KBM-7 (cell line): ENCODE measurements around the gene FAM170B.

Experiments
- DNase-seq: peaks from one replicate; pipeline ENCODE4 v3.0.0-alpha.2; 2015
- in situ Hi-C: fragments of 300-500 bp; cut with MboI; formaldehyde crosslinking; loops from 2 replicates; pipeline ENCODE4 v1.14.3; 2020; ENCODE audit warnings: low sequenced_read_pairs, low pct_unique_long_range_greater_than_20kb, mixed read lengths

Gene FAM170B

DNA sequence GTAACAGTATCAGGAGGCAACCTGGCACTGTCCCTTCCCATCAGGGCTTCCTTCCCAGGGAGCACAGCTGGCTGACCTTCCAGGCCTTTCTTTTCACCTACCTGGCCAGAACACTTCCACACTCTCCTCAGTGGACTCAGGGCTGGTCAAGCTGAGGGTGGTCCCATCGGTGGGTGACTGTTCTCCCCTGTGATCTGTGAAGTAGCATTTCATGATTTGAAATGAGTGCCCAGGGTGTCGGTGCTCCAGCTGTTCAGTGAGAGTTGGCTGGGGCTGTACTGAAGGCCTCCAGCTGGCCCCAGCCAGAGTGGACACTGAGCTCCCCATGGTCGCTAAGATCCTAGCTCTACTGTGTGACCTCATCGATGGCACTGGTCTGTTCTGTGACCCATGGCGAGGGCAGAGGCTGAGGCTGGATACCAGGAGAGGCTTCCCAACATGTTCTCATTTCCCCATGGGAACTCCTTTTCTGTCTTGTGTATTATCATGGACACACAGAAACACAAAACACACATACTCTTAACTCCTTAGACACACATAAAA, at the start of gene FAM170B:
Gene FAM170B, minus strand, starts transcription at position 316 of the 543 bp plus-strand sequence. Its CDS starts 103 bp downstream, at position 213.
- DNase-seq: no peak
- in situ Hi-C loops: no loop called here

DNA sequence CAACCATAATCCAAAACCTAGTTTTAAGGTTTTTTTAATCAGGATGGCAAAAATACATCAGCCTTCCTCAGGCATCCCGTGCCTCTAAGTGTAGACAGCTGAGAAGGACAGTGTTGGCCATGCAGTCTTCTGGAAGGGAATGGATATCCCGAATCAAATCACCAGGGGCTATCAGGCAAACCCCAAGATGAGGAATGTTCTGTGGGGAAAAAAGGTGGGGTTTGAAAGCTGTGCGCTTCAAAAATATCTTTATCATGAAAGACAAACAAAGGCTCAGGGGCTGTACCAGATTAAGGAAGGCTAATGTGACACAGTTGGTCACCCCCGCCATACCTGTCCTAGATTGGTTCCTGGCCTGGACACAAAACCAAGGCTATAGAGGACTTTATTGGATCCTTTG, 49.0 kb upstream of the FAM170B start:
- in situ Hi-C loops: no loop called here
- DNase-seq: no peak

DNA sequence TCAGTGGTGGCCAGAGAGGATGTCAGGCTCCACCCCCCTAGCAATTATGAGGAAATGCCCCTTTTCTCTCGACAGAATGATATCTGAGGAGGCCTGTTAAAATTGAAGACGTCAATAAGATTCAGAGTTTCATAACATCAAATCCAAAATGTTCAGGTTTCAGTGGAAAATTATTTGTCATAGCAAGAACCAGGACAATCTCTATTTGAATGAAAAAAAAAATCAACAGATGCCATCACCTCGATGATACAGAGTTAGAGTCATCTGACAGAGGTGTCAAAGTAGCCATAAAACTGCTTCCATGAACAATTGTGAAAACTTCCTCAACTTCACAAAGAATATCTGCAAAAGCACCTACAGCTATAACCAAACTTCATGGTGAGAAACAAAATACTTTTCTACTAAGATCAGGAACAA, 46.6 kb upstream of the FAM170B start:
- DNase-seq: no peak
- in situ Hi-C loops: no loop called here

DNA sequence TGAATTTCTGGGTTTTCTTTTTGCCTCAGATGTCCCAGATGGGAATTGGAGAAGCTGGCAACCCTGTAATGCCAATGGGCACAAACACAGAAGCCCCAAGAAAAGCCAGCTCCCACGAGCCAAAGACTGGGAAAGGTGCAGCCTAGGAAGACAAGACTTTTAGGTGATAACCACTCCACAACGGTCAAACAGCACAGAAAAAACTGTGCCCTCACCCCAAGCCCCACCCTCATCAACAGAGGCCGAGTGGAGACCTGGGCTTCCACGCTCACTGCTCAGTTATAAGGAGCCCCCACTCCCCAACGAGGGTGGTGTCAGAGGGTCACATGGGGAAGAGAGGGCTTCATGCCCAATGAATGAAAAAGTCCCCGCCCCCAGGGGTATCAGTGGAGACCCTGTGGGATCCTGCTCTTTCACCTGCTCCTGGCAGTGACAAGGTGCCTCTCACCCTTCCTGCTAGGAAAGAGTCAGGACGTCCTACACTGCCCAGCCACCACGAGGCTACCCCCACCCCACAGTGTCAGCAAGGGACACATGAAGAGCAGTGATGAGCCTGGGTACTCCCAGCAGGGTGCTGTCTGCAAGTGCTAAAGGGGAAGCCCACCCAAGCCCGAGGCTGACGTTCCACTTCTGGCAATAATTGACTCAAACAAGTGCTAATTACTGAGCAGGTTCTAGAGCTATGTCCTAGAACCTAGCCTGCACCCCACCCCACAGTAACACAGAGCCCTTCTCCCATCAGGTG, 46.0 kb upstream of the FAM170B start:
- in situ Hi-C loops: no loop called here

DNA sequence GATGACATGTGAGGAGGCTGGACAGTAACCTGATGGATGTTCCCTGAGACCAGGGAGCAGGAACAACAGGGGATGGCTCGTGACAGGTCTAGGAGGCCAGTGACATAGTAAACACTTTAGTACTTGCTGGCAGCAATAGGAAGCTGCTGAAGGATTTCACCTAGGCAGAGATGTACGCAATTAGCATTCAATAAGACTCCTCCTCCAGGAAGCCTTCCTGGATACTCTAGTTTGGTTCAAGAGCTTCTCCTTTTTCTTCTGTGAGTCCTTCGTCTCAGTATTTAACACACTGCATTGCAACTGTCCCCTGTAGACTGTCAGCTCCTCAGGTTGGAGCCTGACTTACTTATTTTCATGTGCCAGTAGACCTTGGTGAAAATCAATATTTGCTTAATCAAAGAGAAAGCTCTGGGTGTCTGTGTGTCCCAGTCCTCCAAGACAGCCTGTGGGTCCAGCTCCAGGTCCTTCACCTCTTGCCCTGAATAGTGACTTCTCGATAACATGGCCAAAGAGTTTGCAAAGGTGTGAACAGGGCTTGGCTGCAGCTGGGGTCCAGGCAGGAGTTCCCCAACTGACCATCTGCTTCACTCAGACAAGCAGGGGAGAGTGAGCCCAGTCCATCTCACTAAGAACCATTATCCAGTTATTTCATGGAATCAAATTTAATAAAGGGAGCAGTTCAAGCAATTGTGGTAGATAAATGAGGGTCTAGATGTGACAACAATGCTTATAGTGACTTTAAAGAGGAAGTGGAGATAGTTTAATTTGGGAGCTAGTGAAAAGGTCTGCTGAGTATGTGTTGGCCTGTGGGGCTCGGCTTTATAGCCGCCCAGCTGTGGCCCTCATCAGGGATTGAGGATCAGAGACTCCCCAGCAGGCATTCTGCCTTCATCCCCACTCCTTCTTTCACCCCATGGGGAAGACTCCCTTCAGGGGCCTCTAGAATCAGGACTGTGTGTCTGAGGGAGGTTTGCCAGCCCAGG, 45.0 kb upstream of the FAM170B start:
- DNase-seq: no peak
- in situ Hi-C loops: no loop called here

More for the DNA sequence above, 46.0 kb upstream of the FAM170B start:
- DNase-seq: no peak

DNA sequence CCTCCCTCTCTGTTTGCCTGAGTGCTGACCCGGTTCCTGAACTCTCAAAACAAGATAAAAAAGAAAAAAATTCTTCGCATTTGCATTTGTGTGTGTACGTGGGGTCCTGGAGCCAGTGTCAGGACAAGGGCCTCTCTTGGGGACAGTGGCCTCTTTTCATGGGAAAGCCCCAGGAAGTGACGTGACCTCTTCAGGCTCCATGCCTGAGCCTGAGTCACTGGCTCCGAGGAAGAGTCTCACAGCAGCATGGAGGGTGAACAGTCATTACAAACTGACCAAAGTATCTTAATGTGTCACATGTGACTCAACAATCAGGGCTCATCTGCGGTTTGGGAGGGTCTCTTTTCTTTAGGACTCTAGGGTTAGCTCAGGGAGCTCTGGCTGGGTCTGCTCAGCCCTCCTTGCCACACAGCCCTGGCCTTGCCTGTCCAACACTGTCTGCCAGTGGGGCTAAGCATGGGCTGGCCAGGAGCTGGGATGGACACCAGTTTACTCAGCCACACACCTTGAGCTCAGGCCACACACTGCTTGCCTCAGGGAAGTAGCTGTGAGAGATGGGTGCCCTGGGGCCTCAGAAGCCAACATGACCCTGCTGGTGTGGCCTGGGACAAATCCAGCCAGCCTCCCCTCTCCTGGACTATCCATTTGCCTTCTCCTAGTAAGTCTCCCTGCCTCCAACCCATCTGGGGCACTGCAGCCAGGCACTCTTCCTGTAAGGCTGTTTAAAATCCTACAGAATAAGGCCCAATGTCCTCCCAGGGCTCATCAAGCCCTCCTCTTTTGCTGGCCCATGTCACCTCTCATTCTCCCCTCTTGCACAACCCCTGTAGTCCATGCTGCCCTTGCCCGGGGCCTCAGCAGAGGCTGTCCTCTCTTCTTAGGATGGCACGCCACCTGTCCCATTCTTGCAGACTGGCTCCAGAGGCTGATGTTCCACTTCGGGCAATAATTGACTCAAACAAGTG, 43.9 kb upstream of the FAM170B start:
- no peak for DNase-seq
- in situ Hi-C loops: no loop called here

DNA sequence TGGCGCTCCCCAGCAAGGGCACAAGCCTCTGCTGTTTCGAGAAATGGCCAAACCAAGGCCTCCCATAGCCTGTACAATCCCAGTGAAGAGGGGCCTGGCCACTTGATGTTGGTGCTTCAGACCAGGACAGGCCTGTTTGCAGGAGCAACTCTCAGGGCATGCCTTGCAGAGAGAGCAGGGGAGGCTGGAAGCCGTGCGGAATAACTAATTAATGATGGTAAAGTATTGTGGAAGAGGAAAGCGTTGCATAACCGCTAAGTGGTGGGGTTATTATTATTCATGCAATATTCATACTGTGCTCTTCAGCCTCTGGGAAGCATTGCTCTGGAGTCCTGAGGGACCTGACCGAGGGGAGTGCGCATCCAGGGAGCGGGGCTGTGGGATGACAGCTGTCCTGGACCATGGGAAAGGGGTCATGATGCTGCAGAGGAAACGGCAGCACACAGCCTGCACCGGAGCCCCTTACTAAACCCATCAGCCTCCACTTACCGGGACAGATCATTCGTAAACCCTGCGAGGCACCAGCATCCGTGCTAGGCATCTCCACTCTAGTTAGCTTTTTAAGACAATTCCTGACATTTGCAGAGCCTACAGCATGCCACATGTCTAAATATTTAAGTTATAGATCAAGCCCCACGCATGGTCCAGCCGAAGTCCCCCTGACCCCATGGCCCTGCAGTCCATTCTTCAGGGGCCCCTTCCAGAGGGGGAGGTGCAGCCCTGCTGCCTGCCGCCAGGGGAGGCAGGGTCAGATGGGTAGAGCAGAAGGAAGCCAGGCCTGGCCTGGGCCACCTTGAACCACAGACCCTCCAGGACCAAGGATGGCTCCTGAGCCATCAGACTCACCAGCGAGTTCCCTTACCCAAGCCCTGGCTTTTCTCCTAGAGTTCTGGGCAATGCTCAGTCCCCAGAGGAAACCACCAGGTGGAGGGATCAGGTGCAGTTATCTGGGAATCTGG, 42.8 kb upstream of the FAM170B start:
- in situ Hi-C loops: no loop called here
- DNase-seq: no peak

DNA sequence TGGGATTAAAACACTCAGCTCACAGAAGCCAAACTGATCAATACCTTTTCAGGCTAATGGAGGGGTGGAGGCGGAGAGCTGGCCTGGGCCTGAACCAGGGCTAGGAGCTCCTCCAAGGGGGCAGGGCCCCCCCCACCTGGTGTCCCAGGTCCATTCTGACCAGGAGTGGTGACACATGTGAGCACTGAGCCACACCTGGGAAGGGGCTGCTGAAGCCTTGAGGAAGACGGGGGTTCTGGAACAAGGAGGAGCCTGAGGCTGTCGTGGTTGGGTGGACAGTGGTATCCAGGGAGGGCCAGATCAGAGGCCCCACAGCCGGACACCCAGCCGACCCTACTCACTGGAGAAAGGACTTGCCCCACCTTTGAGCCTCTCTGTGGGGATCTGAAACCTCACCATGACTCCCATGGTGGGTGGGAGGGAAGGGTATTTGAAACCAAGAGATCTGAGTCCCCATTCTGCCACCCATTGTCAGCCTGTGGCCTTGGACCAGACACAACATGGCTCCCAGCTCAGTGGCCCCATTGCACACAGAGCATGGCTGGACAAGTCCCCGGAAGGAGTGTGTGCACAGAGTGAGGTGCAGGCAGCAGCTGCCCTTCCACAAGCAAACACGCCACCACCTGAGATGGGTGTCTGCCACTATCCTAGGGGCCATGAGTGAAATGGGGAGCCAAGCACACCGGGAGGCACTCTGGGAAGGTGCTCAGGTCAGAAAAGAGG, 41.9 kb upstream of the FAM170B start:
- DNase-seq: no peak
- in situ Hi-C loops: no loop called here

DNA sequence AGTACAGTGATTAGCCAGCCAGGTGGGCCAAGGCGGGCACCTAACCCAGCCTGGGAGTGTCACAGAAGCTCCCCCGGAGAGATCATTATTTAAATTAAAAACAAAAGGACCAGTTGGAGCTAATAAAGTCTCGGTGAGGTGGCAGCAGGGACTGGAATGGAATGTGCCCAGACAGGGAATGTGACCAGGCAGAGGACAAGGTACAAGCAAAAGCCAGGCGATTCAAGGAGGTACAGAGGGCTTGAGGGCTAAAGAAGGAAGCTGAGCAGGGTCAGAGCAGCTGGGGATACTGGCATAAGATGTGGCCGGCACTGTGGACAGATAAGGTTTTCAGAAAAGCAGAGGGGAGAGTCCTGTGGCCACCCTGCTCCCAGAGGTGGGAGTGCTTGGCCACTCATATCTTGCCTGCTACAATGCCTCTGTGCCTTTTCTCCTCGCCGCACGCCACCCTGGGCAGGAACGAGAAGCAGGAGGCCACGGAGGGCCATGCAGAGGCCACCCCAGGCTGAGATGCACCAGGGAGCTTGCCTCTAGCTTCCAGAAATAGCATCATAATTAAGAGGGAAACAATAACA, 41.2 kb upstream of the FAM170B start:
- in situ Hi-C loops: no loop called here
- no peak for DNase-seq

DNA sequence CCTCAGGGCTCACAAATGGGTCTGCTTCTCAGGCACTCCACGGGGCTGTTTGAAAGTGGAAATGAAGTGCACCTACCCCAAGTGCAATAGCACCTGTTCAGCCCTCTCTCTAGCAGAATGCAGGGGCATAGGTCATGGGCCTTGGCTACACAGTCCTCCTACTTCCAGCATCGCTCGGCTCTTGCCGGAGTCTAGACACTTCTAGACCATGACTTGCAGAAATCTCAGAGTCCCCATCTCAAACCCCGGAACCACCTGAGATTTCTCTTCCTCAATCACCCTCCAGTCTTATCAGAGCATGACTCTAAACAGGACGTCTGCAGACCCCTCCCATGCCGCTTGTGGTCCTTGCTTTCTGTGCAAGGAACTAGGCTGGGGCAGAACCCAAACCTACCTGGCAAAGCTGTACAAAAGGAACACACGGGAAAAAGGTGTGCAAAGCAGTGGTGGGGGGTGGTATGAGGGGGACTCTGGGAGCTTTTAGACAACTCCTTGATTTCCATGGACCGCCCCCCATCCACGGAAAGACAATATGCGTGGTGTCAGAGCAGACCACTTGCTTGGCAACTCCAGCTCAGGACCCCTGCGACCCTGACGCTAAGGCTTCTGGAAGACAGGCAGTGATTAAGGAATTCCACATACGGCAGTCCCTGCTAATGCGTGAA, 40.6 kb upstream of the FAM170B start:
- in situ Hi-C loops: no loop called here
- DNase-seq: no peak

DNA sequence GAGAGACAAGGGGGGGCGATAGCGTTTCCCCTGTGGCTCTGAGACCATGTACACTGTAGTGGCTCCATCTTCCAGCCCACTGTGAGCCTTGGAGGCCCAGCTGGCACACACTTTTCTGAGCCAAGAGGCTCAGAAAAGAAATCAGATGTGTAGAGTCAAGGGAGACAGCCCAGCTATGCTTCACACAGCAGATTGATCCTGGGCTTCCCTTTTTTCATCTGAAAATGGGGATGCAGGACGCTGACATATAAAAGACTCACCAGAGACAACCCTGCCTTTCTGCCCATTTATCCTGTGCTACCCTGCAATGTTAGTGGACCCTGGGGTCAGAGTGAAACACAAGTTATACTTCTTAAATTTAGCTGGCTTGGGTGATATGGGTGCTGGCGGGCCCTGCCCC, 40.0 kb upstream of the FAM170B start:
- DNase-seq: no peak
- in situ Hi-C loops: no loop called here

DNA sequence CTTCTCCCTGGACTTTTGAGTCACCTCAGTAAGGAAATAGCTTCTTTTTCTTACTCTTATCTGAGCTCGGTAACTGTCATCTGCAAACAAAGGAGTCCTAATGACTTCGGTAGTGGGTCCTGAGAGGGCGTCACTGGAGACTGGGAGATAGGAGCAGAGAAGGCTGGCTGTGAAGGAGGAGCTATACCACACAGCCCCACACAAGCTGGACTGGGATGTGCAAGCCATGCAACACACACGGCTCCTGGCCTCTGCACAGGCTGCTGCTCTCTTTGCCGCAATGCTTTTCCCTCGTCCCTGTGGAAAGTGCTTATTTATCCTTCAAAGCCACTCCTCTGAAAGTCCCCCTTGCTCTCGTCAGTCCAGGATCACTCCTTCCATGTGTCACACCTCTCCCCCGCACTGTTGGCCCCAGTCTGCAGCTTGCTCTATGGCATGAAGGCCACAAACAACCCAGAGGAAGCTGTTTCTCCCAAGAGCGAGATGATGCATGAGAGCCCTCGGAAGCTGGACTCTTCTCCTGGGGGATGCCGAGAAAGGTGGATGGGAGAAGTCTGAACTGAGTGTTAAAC, 39.5 kb upstream of the FAM170B start:
- in situ Hi-C loops: no loop called here
- no peak for DNase-seq

DNA sequence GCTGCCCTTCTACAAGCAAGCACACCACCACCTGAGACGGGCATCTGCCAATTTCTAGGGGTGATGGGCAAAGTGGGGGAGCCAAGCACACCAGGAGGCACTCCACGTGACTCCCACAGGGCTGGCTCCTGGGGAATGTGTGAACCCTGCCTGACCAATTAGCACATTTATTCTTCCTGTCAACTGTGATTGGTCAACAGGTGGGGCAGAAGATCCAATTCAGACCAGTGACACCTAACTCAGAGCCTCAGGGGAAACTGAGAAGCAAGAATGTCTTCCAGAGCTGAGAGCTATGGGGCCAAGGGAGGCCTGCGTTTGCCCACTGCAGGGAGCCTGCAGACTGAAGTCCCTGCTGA, 38.9 kb upstream of the FAM170B start:
- DNase-seq: no peak
- in situ Hi-C loops: no loop called here

DNA sequence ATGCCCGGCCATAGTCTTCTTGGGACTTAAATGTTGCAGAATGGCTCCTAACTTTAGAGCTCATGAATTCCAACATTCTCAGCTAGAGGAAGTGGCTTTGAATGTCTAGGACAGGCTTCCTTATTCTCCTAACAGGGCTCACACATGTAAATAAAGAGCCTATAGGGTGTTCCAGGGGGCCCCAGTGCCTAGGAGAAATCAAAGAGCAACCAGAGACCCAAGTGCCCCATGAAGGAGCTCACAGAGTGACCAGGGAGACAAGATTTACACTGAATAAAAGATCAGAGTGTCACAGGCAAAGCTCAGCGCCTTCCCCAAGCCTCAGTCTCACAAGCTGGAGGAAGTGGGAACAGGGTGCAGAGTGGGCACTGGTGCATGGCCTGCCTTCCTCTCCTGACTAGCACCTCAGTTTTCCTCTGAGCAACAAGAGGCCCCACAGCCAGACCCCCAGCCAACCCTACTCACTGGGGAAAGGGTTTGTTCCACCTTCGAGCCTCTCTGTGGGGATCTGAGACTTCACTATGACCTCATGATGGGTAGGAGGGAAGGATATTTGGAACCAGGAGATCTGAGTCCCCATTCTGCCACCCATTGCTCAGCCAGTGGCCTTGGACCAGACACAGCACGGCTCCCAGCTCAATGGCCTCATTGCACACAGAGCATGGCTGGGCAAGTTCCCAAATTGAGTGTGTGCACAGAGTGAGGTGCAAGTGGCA, 38.4 kb upstream of the FAM170B start:
- DNase-seq: no peak
- in situ Hi-C loops: no loop called here

DNA sequence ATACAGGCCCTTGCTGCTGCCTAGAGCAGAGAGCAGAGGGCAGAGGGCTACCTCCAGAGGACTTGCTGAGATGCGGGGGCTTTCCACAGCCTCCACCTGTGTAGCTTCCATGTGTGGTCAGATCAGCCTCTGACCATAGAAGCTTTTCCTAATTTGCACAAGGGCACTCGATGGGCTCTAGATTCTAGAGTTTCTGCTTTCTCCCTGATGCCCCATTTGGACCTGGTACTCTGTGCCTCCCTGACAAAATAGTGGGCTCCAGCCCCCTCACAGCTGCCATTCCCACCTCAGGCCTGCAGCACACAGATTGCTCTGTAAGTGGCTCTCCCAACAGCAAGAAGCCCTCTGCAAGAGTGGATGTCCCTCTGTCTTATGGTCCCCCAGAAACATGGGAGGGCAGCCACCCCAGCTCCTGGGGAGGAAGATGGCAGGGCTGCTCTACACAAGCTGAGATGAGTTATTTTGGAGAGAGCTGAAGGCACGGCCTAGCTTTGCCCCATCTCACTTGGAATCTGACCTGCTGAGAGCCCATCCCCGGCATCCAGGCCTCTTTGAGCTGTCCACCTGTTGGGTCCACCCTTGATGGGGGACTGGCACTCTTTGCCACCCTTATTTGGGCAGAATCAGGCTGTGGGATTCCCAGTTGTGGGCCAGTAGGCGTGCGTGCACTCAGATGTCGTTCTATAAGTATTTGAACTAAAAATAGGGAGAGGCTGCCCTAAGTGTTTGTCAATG, 37.7 kb upstream of the FAM170B start:
- in situ Hi-C loops: no loop called here
- DNase-seq: no peak
